ENCODE measurements around the gene SNAI3.

- no peak for TF ChIP-seq POLR2AphosphoS5 (IDR thresholded peaks at IDR 0.05; ENCODE audit: low read depth, low read length)
- TF ChIP-seq, protein P1, sequence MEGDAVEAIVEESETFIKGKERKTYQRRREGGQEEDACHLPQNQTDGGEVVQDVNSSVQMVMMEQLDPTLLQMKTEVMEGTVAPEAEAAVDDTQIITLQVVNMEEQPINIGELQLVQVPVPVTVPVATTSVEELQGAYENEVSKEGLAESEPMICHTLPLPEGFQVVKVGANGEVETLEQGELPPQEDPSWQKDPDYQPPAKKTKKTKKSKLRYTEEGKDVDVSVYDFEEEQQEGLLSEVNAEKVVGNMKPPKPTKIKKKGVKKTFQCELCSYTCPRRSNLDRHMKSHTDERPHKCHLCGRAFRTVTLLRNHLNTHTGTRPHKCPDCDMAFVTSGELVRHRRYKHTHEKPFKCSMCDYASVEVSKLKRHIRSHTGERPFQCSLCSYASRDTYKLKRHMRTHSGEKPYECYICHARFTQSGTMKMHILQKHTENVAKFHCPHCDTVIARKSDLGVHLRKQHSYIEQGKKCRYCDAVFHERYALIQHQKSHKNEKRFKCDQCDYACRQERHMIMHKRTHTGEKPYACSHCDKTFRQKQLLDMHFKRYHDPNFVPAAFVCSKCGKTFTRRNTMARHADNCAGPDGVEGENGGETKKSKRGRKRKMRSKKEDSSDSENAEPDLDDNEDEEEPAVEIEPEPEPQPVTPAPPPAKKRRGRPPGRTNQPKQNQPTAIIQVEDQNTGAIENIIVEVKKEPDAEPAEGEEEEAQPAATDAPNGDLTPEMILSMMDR (IDR thresholded peaks at IDR 0.05), result no peak
- TF ChIP-seq REST (IDR thresholded peaks at IDR 0.05; ENCODE audit: insufficient read depth in 1 of 2, low read depth in 2 of 2, low read length in 1 of 2), result no peak
These were observed 5.7 kb upstream of the SNAI3 start for GRCh38 chr16:88691924-88692560.
